GM18498 (cell line): ENCODE data around the gene AKR7A3.
A peak's percentile ranks its signal among the peaks of the same experiment; 100 is the strongest.
"Not testable (repeated sequence)": the region's sequence is repeated elsewhere in the genome, so short reads cannot be mapped to it uniquely, and the experiment has no call there.

Experiments used
- ATAC-seq: cut with Tn5 transposase; IDR thresholded peaks from one replicate; pipeline ENCODE4 v1.9.1; 2021; ENCODE audit warnings: mild to moderate bottlenecking, moderate library complexity; ENCODE audit not compliant: unreplicated experiment

Gene AKR7A3

DNA sequence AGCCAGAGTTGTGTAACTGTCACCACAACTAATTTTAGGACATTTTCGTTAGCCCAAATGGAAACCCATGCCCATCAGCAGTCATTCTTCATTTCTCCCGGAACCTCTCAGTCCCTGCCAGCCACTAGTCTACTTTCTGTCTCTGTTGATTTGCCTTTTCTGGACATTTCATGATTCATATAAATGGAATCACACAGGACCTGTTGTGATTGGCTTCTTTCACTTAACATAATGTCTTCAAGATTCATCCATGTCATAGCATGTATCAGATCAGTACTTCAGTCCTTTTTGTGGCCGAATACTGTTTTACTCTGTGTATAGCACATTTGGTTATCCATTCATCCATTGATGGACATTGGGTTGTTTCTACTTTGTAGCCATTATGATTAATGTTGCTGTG lies 30.6 kb upstream of the AKR7A3 start:
- no peak for ATAC-seq

DNA sequence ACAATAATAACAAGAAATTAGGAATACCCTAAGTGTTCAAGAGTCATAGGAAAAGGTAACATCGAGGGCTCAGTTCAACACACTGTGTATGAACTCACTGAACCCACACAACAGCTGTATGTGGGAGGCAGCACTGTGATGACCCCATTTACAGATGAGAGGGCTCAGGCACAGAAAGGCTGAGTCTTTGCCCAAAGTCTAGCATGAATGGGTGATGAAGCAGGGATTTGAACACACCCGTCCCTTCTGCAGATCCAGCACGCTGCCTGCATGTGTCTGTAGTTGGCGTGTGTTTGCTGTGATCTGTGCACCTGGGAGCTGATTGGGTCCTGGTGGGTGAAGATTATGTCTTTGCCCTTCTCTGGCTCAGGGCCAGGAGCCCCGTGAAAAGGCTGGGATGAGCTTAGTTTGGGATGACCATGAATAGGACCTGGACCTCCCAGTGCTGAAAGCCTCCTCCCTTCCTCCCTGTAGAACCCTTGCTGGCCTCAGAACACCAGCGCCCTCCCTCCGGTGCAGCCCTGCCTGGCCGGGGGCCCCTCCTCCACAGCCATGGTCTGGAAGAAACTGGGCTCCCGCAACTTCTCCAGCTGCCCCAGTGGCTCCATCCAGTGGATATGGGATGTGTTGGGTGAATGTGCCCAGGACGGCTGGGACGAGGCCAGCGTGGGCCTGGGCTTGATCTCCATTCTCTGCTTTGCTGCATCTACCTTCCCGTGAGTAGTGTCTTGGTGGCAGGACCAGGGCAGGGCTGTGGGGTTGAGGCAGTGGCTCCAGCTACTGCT lies 28.7 kb upstream of the AKR7A3 start:
- no peak for ATAC-seq

DNA sequence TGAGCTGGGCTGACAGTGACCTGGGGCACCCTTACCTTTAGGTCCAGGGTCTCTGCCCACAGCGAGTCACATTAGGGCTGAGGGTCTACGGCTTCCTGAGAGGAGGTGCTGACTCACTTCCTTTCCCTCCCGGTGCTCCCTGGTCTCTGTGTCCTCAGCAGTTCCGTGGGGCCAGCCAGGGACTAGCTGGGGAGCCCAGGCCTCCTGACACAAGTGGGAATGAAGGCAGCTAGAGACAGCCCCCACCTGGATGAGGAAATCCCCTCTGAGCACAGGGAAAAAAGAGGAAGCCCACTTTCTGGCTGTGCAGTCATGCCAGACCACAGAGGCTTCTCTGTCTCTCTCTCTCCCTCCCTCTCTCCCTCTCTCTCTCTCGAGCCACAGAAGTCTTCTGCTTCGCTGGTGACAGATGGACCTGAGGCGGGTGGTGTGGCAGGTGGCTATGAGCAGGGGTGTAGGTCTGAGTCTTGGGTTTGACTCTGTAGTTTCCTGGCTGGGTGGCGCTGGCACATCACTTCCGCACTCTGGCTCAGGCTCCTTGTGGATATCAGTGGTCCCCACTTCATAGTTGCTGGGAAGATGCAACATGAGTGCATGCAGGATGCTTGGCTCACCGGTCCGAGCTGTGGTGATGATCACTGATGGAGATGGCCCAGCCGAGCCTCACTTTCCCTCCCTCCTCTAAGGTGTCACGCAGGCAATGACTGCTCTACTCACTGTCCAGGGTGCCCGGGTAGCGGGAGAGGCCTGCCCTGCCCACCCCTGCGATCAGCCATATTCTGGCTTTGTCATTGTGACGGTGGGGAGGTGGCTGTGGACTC lies 27.0 kb upstream of the AKR7A3 start:
- no peak for ATAC-seq

DNA sequence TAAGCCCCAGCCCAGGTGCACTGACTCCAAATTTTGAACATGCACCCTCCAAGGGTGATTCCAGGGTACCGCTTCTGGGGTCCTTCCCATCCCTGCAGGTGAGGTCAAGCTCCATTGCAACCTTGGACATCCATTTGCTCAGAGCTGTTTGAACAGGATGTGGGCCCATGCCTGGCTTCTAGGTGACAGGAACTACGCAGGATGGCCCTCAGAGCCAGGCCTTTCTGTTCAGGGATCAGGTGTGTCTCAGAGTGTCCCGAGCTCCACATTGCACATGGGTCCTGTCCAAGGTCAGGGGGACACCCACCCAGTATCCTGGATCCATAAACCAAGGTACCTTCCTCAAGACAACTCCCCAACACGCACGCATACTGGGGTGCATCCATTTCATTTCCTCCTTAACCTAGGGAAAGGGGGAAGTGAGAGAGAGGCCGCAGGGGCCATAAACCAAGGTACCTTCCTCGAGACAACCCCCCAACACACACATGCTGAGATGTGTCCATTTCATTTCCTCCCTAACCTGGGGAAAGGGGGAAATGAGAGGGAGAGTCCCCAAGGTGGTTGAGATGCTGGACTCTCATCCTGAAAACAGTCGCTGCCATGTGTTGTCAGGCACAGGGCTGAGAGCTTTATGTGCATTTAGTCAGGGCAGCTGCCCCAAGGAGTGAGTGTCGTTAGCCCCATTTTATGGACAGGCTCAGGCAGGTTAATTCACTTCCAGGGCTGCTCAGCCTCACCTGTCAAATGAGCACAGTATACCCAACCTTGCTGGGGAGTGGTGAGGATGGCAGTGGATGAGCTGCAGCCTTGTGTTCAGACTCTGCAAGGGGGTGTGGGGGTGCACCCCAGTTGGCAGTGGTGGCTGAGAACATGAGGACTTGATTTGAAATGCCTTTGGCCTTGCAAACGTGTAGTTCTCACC lies 25.7 kb upstream of the AKR7A3 start:
- ATAC-seq, result no peak

DNA sequence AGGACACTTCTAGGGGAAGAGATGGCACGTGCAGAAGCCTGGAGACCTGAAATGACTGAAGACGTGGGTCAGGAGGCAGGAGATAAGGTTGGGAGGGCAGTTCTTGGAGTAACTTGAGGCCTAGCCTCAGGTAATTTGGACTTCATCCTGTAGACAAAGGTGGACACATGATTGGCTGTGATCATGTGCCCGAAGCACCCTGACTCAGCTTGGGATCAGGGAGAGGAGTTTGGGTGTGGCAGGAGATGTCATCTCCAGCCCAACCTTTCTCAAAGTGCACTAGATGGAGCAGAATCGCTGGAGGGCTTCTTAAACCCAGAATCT lies 25.0 kb upstream of the AKR7A3 start:
- ATAC-seq, result no peak

DNA sequence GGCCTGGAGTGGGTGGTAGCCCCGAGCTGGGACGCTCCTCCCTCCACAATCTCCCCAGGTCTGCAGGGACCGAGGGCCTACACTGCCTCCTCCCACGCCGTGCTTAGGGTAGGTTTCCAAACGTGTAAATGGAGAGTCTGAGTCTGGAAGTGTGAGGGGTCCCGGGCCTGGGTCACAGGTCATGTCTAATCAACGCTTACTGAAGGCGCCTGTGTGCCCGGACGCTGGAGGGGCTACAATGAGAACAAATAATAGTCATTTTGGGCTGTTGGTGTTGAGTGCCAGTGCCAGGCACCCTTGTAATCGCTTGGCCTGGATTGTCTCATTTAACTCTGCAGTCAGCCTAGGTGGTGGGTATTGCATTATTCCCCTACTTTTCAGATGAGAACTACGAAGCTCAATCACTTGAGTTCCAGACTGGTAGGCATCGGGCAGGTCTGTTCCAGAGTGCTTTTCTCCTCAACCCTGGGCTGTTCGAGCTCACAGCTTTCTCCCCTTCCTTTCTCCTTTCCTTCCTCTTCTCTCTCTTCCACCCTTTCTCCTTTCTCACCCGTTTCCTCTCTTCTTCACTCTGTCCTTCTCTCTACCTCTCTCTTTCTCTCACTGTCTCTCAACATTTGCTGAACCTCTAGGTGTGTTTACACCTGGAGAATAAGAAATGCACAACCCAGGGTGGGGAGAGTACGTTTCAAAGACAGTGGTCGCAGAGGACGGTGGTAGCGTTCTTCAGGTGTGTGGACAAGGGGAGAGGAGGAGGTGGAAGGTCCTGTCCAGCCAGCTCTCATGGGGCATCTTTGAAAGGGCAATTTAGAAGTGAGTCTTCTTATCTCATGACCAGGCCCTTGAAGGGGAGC lies 24.4 kb upstream of the AKR7A3 start:
- ATAC-seq, result peak; percentile 17

DNA sequence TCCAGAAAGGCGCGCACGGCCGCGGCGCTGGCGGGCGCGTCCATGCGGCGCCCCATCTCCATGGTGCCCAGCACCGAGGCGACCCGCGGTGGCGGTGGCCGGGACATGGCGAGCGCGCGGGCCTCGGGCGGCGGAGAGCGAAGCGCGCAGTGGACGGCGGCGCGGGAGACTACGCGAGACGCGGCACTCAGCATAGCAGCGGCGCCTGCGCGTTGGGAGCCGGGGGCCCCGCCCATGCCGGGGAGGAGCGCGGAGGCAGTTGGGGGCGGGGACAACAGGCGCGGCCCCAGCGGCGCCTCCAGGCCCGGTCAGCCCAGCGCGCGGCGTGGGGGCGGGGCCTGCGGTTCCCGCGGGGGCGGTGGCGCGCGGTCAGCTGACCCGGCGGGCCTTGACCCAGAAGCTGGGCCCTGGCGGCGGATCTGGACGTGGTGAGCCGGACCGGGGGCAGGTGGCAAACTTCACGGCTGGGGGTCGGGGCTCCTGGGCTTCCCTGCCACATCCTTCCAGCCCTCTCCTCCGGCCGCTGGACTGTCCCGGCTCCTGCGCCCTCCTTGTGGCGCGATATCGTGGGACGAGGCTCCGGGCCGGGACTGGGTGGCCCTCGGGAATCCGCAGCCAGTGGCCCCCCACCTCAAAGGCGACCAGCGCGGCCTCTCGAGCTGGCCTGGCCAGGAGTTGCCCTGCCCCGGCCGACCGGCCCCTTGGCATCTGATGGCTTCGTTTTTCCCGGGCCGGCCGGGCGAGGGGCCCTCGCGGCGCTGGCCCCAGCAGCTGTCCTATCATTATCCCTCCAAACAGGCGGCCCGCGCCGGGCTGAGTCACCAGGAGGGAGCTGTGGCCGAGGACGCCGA lies 23.6 kb upstream of the AKR7A3 start, which contains the start of the genes AKR7A2 and SLC66A1:
Gene AKR7A2 (minus strand): TSS at position 214 of the 851 bp plus-strand sequence. CDS start 20 bp downstream, at position 194.
Gene SLC66A1 (plus strand): TSS at position 396 of the 851 bp plus-strand sequence. CDS start 5,352 bp downstream, outside the sequence.
- ATAC-seq, result peak; percentile 79

DNA sequence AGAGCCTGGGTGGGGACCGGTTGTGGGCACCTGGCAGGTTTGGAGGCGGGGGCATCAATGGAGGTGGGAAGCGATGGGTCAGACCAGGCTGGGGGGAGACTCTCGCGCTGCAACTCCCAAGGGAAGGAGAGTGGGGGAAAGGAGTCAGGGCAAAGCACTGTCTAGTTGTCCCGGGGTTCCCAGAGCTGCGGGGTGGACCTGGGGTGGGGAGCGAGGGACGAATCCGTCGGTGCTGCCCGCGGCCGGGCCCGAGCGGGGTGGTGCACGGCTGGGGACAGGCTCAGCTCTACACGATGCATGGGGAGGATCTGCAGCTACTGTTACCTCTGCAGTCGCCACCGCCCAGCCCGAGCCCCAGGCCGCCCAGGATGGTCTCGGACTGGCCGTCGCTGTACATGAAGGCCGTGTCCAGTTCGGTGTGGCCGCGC lies 22.9 kb upstream of the AKR7A3 start:
- ATAC-seq, result peak; percentile 17

DNA sequence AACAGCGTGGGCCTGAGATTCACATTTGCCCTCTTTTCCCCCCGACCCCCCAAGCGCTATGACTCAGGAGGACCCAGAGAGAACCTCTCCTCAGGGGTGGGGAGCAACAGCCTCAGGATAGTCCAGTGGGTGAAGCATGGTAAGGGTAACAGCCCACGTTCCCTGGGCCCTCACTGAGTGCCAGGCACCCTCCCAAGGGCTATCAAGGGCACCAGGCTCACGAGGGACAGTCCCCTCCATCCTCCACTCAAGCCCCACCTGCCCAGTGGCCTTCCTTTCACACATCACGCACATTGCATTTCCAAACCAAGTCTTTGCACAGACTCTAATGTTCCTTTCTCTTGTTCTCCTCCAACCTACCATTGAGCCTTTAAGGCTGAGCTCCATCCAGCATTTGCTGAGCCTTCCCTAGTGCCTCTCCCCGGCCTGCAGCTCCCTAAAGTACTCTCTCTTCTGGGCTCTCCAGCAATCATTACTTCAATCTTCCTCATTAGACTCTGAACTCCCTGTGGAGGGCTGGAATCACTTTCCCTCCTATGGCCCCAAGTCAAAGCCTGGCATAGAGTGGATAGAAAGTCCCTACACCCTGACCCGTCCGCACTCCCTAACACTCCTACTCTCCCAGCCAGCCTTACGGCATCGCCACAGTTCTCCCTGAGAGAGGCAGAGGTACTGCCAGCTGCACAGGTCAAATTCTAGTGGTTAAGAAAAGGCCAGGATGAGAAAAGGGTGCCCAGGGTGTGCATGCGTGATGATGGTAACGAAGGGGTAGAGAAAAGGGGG lies 22.3 kb upstream of the AKR7A3 start:
- no peak for ATAC-seq

DNA sequence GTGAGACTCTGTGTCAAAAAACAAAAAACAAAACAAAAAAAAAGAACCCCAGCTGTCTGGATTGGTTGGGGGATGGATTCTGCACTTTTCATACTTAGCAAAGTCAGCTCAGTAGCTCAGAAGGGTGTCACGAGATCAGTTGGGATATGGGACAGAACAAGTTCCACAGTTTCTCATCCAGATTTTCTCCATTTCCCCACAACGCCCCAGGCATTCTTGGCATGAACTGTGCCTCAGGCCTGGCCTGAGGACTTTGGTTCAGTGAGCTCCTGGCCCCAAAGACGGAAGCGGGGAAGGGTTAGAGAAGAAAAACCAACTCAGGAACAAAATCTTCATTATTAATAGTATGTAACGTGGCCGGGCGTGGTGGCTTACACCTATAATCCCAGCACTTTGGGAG lies 21.5 kb upstream of the AKR7A3 start:
- no peak for ATAC-seq

DNA sequence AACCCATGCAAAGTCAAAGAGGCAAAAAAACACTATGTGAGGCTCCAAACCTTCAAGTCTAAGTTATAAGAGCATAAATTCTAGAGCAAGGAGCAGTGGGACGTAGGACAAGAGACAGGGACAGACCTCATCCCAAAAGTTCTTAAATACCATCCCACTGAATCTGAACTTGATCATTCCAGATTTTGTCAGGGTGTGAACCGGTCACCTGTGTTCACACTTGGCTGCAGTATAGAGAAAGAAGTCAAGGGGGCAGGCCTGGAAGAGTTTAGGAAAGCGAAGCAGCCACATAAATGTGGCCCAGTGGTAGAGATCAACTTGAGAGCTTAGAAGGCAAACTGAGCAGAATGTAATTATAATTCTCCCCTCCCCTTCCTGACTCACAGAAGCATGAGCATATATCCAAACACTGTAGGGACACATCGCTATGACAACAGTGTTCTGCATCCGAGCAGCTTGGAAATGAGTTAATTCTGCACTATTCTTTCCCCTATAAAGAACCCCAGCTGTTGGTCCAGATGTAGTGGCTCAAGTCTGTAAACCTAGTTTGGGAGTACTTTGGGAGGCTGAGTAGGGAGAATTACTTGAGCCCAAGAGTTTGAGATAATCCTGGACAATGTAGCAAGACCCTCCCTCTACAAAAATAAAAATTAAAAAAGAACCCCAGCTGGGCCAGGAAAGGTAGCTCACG lies 20.7 kb upstream of the AKR7A3 start:
- ATAC-seq, result no peak

DNA sequence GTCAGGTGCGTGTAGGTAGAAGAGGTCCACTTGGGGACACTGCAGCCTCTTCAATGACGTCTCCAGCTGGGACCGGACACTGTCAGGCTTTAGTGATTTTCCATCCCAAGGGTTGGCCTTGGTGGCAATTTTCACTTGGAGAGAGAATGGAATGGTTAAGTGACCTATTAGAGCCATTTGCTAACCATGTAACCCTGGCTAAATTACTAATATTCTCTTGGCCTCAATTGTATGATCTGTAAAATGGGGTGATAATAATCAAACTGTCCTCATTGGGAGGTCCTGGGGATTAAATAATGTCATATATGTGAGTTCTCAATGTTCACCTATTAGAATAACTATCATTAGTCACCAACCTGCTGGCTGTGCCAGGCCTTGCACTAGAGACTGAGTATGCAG lies 19.9 kb upstream of the AKR7A3 start:
- ATAC-seq, result no peak

DNA sequence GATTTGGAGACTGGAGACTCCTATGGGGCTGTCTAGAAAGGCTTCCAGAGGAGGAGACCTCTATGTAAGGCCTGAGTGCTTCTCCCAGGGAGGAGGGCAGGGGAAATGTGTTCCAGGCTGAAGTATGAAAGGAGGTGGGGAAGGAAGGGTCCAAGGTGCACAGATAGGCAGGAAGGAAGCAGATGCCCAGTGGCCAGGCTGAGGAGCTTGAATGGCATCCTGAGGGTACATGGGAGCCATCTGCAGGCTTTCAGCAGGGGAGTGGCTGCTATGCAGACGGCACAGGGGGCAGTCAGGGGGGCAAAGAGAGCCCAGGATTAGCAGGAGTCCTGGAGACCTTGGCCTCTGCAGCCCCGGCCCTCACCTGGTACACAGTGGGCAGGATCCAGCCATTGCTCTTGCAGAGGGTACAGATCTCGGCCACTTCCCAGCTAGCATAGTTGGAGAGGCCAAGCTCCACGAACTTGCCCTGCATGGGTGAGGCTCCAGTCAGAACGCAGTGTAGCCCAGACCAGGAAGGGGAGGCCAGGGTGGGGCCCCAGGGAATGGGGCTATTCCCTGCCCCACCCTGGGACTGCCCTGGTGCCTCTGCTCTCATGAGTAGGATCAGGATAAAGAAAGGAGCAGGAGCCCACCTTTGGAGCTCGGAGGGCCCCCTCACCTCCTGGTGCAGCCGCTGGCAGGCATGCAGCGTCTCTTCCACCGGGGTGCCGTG lies 19.4 kb upstream of the AKR7A3 start:
- ATAC-seq, result no peak

DNA sequence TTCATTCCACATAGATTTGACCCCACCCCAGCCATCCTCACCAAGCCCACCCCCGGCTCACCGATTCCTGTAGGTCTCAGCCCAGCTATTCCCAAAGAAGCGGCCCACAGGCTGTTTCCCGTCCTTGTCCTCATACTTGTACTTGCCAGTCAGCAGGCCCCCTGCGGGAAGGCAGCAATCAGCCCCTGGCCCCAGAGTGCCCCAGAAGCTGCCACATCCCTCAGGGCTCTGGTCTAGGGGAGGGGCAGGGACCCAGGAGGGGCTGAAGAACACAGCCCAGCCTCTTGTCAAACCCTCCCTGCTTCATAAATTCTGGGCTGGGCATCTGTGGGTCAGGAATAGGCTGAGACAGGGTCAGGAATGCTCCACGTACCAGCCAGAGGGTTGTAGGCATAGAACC lies 18.4 kb upstream of the AKR7A3 start:
- ATAC-seq, result no peak

DNA sequence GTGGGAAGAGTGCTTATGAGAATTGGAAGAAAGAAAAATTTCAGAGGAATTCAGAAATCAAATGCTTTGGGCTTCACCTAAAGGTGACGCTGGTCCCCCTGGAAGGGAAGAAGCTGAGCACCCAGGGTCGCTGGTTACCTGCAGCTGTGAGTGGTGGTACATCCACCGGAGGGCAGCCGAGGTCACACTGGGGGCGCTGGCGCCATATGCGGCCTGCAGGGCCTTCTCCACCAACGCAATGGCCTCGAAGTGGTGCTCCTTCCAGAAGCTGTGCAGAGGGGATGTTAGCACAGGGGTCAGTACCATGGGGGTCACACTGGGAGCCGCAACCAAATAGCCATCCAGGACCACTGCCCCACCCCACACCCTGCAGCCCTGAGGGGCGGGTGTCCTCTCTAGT lies 17.3 kb upstream of the AKR7A3 start:
- no peak for ATAC-seq

DNA sequence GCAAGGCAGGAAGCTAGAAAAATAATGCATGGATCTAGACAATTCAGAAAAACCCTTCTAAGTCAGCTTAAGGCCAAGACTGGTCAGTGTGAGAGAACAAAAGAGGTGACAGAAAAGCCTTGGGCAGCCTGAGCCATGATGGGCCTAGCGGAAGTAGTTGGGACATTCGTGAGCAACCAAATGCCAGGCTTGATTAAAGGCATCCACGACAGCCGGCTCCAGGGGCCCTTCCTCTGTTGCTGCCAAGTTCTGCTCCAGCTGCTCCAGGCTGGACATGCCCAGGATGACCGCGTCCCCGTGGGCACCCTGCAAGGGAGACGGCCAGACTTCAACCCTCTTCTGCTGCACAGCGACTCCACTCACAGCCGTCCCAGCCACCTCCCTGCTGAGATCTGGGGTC lies 15.5 kb upstream of the AKR7A3 start:
- not testable (repeated sequence) for ATAC-seq

DNA sequence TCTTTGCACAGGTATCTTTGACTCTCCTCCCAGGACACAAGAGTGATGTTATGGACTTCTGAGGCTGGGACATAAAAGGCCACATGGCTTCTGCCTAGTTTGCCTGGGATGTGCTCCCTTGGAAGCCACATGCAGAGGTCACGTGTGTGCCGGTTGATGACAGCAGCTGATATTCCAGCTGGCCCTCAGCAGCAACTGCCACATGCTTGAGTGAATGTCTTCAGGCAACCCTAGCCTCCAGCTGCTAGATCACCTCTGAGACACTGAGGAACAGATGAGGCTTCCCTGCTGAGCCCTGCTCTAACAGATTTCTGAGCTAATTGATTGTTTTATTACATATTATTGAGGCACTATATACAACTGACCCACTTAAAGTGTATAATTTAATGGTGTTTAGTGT lies 11.6 kb upstream of the AKR7A3 start:
- no peak for ATAC-seq
